Naive B cell (primary cell): ENCODE results near the gene CNTN5. TPM values are rescaled to one million over a fixed set of nuclear protein-coding genes. Genes with fewer than 3 reads are reported as not detected.
A peak's percentile ranks its signal among the peaks of the same experiment; 100 is the strongest.
"Not testable (repeated sequence)": the region's sequence is repeated elsewhere in the genome, so short reads cannot be mapped to it uniquely, and the experiment has no call there.

Experiments used
- ATAC-seq, 2 donors: fragments of 150-1000 bp; cut with Tn5 transposase; 2 replicates each; pipeline ENCODE4 v1.10.0; 2021; ENCODE audit warnings: low read depth in 2 of 2, mild to moderate bottlenecking in 2 of 2, moderate library complexity in 2 of 2
- DNase-seq: peaks from one replicate; pipeline ENCODE4 v3.0.0; 2022
- H3K27ac Mint-ChIP-seq, 6 donors: one replicate each; pipeline ENCODE4 v1.8.0; 2020 to 2022; ENCODE audit warnings: mild to moderate bottlenecking in 6 of 6, mixed read lengths in 6 of 6, moderate library complexity in 5 of 6, inconsistent platforms in 2 of 6
- H3K27me3 Mint-ChIP-seq, 3 donors: one replicate each; pipeline ENCODE4 v1.8.0; 2021 to 2022; ENCODE audit warnings: mixed read lengths in 3 of 3, mild to moderate bottlenecking in 1 of 3
- H3K36me3 Mint-ChIP-seq, 2 donors: one replicate each; pipeline ENCODE4 v1.8.0; 2020 to 2022; ENCODE audit warnings: mixed read lengths in 2 of 2, inconsistent platforms in 1 of 2, mild to moderate bottlenecking in 1 of 2
- H3K4me1 Mint-ChIP-seq, 3 donors: one replicate each; pipeline ENCODE4 v1.8.0; 2020 to 2022; ENCODE audit warnings: mixed read lengths in 3 of 3, inconsistent platforms in 1 of 3, mild to moderate bottlenecking in 1 of 3, moderate library complexity in 1 of 3
- H3K4me3 Mint-ChIP-seq, 8 donors: one replicate each; pipeline ENCODE4 v1.8.0; 2020 to 2022; ENCODE audit warnings: mild to moderate bottlenecking in 8 of 8, mixed read lengths in 8 of 8, moderate library complexity in 8 of 8, inconsistent platforms in 2 of 8
- H3K9me3 Mint-ChIP-seq, 7 donors: one replicate each; pipeline ENCODE4 v1.8.0; 2020 to 2022; ENCODE audit warnings: mixed read lengths in 7 of 7, mild to moderate bottlenecking in 5 of 7, inconsistent platforms in 2 of 7, moderate library complexity in 1 of 7
- polyA plus RNA-seq, 6 donors: library from polyadenylated mRNA; unstranded; fragments of 300-500 nt; fragmentation: Illumina TruSeq; gene quantifications; one replicate each; pipeline ENCODE4 v1.2.3, GENCODE V29; 2021; ENCODE audit warnings: low read depth in 6 of 6

The CNTN5 gene
- polyA plus RNA-seq, 6 donors from 2014 or later, result not detected

- Mint-ChIP-seq H3K36me3 (no peaks in the 10 kb centered on the region), H3K9me3 (peaks cover 0 to 4% (median 0%) of the 10 kb centered on the region in 7 donors), H3K27ac (no peak overlapping the region), H3K4me3 (no peak overlapping the region), H3K4me1 (no peaks in the 10 kb centered on the region), H3K27me3 (no peaks in the 10 kb centered on the region)
- ATAC-seq (no peak), DNase-seq (no peak)
Observed at GRCh38 chr11:100214791-100215190, 1194.0 kb downstream of the CNTN5 start.

- H3K4me3 Mint-ChIP-seq, result no peak overlapping the region
- DNase-seq (no peak), ATAC-seq (no peak)
- no peaks in the 10 kb centered on the region for H3K27me3 Mint-ChIP-seq
- peaks cover 0 to 9% (median 0%) of the 10 kb centered on the region in 7 donors for H3K9me3 Mint-ChIP-seq
- no peak overlapping the region for H3K27ac Mint-ChIP-seq
- no peaks in the 10 kb centered on the region for H3K4me1 Mint-ChIP-seq
- H3K36me3 Mint-ChIP-seq, result no peaks in the 10 kb centered on the region
Observed at GRCh38 chr11:100220801-100221200, 1200.1 kb downstream of the CNTN5 start.

- no peak overlapping the region for H3K27ac Mint-ChIP-seq
- peaks cover 0 to 9% (median 0%) of the 10 kb centered on the region in 7 donors for H3K9me3 Mint-ChIP-seq
- no peaks in the 10 kb centered on the region for H3K27me3 Mint-ChIP-seq
- no peaks in the 10 kb centered on the region for H3K4me1 Mint-ChIP-seq
- no peaks in the 10 kb centered on the region for H3K36me3 Mint-ChIP-seq
- DNase-seq (no peak), ATAC-seq (no peak)
- H3K4me3 Mint-ChIP-seq, result no peak overlapping the region
Observed at GRCh38 chr11:100221791-100222190, 1201.0 kb downstream of the CNTN5 start.

- Mint-ChIP-seq H3K4me3 (no peak overlapping the region), H3K9me3 (peaks cover 0 to 9% (median 0%) of the 10 kb centered on the region in 7 donors), H3K36me3 (no peaks in the 10 kb centered on the region), H3K27ac (no peak overlapping the region), H3K27me3 (no peaks in the 10 kb centered on the region), H3K4me1 (no peaks in the 10 kb centered on the region)
- ATAC-seq (no peak), DNase-seq (no peak)
Observed at GRCh38 chr11:100224541-100225034, 1203.8 kb downstream of the CNTN5 start.

- no peak for DNase-seq
- no peaks in the 10 kb centered on the region for H3K36me3 Mint-ChIP-seq
- no peaks in the 10 kb centered on the region for H3K4me1 Mint-ChIP-seq
- H3K27me3 Mint-ChIP-seq, result no peaks in the 10 kb centered on the region
- H3K9me3 Mint-ChIP-seq, result peaks cover 0 to 11% (median 2%) of the 10 kb centered on the region in 7 donors
- no peak overlapping the region for H3K4me3 Mint-ChIP-seq
- no peak for ATAC-seq
- no peak overlapping the region for H3K27ac Mint-ChIP-seq
Observed at GRCh38 chr11:100229086-100229485, 1208.3 kb downstream of the CNTN5 start.

- no peak overlapping the region for H3K27ac Mint-ChIP-seq
- no peak for DNase-seq
Observed at GRCh38 chr11:100232006-100232405, 1211.3 kb downstream of the CNTN5 start.

GRCh38 chr11:100235085-100235484, 1214.3 kb downstream of the CNTN5 start:
- no peak for ATAC-seq

More at GRCh38 chr11:100232006-100232405, 1211.3 kb downstream of the CNTN5 start:
- ATAC-seq, result no peak
- Mint-ChIP-seq H3K27me3 (no peaks in the 10 kb centered on the region), H3K4me3 (no peak overlapping the region), H3K36me3 (no peaks in the 10 kb centered on the region), H3K9me3 (peaks cover 0 to 12% (median 7%) of the 10 kb centered on the region in 7 donors), H3K4me1 (no peaks in the 10 kb centered on the region)

GRCh38 chr11:100240025-100240539, 1219.3 kb downstream of the CNTN5 start:
- ATAC-seq (no peak), DNase-seq (no peak)
- Mint-ChIP-seq H3K36me3 (no peaks in the 10 kb centered on the region), H3K27me3 (no peaks in the 10 kb centered on the region), H3K27ac (no peak overlapping the region), H3K4me1 (no peaks in the 10 kb centered on the region), H3K4me3 (no peak overlapping the region), H3K9me3 (peaks cover 0 to 13% (median 4%) of the 10 kb centered on the region in 7 donors)

More at GRCh38 chr11:100235085-100235484, 1214.3 kb downstream of the CNTN5 start:
- Mint-ChIP-seq H3K27me3 (no peaks in the 10 kb centered on the region), H3K9me3 (peaks cover 3 to 12% (median 8%) of the 10 kb centered on the region in 7 donors), H3K4me1 (no peaks in the 10 kb centered on the region), H3K4me3 (no peak overlapping the region), H3K27ac (peak overlapping the region in 1 of 6 donors; percentile 61), H3K36me3 (no peaks in the 10 kb centered on the region)
- no peak for DNase-seq

- H3K36me3 Mint-ChIP-seq, result no peaks in the 10 kb centered on the region
- H3K4me1 Mint-ChIP-seq, result no peaks in the 10 kb centered on the region
- H3K9me3 Mint-ChIP-seq, result peaks cover 0 to 8% (median 4%) of the 10 kb centered on the region in 7 donors
- no peak overlapping the region for H3K4me3 Mint-ChIP-seq
- H3K27ac Mint-ChIP-seq, result no peak overlapping the region
- H3K27me3 Mint-ChIP-seq, result no peaks in the 10 kb centered on the region
- DNase-seq, result no peak
- no peak for ATAC-seq
Observed at GRCh38 chr11:100247704-100248103, 1227.0 kb downstream of the CNTN5 start.

GRCh38 chr11:100257238-100257803, 1236.6 kb downstream of the CNTN5 start:
- not testable (repeated sequence) for DNase-seq, H3K27me3 Mint-ChIP-seq, H3K27ac Mint-ChIP-seq, H3K4me1 Mint-ChIP-seq, H3K4me3 Mint-ChIP-seq, ATAC-seq, H3K36me3 Mint-ChIP-seq
- peaks cover 0 to 18% (median 4%) of the 10 kb centered on the region in 7 donors for H3K9me3 Mint-ChIP-seq

GRCh38 chr11:100269516-100269915, 1248.8 kb downstream of the CNTN5 start:
- H3K27me3 Mint-ChIP-seq, result no peaks in the 10 kb centered on the region
- no peak overlapping the region for H3K4me3 Mint-ChIP-seq
- DNase-seq (no peak), ATAC-seq (no peak)
- H3K9me3 Mint-ChIP-seq, result peaks cover 1 to 19% (median 11%) of the 10 kb centered on the region in 7 donors
- no peaks in the 10 kb centered on the region for H3K4me1 Mint-ChIP-seq
- no peak overlapping the region for H3K27ac Mint-ChIP-seq
- no peaks in the 10 kb centered on the region for H3K36me3 Mint-ChIP-seq

- Mint-ChIP-seq H3K27ac (no peak overlapping the region), H3K36me3 (no peaks in the 10 kb centered on the region), H3K27me3 (no peaks in the 10 kb centered on the region), H3K4me1 (no peaks in the 10 kb centered on the region), H3K9me3 (peaks cover 0 to 13% (median 4%) of the 10 kb centered on the region in 7 donors), H3K4me3 (no peak overlapping the region)
- DNase-seq (no peak), ATAC-seq (no peak)
Observed at GRCh38 chr11:100273066-100273815, 1252.5 kb downstream of the CNTN5 start.

- H3K9me3 Mint-ChIP-seq, H3K4me1 Mint-ChIP-seq, H3K27me3 Mint-ChIP-seq, H3K27ac Mint-ChIP-seq, H3K36me3 Mint-ChIP-seq, DNase-seq, H3K4me3 Mint-ChIP-seq, ATAC-seq: not testable (repeated sequence)
Observed at GRCh38 chr11:100274466-100274865, 1253.7 kb downstream of the CNTN5 start.

- no peak for DNase-seq
- Mint-ChIP-seq H3K4me3 (no peak overlapping the region), H3K27ac (no peak overlapping the region), H3K27me3 (no peaks in the 10 kb centered on the region), H3K4me1 (no peaks in the 10 kb centered on the region), H3K9me3 (peaks cover 0 to 5% (median 0%) of the 10 kb centered on the region in 7 donors), H3K36me3 (no peaks in the 10 kb centered on the region)
- ATAC-seq, result no peak
Observed at GRCh38 chr11:100294748-100295147, 1274.0 kb downstream of the CNTN5 start.
